HepG2 (cell line): ENCODE results near the gene MAOB. TPM values are rescaled to one million over a fixed set of nuclear protein-coding genes. Genes with fewer than 3 reads are reported as not detected.

ENCODE experiments used
- ATAC-seq: fragments of 200-7000 bp; cut with Tn5 transposase; 3 replicates; pipeline ENCODE4 v1.9.1; 2020; ENCODE audit warnings: mild to moderate bottlenecking, moderate library complexity
- BruUV-seq: library from RNA; stranded (reverse); fragments of 400-500 nt; replicated peaks from 2 replicates; lab custom pipeline; 2021; lab: Mats Ljungman, UMichigan
- CTCF ChIA-PET: fragments of 300-600 bp; formaldehyde crosslinking; extraction: SDS; loops from one replicate; lab custom pipeline; 2021; ENCODE audit warnings: low total read pairs, inconsistent platforms, low intra/inter-chr PET ratio; lab: Yijun Ruan, JAX
- POLR2A ChIA-PET: fragments of 350-600 bp; sonication (Branson Sonifier 250); formaldehyde crosslinking; loops from one replicate; lab custom pipeline; 2020; ENCODE audit warnings: antibody characterized with exemption, inconsistent platforms; lab: Yijun Ruan, JAX
- DNase-seq: peaks from one replicate; pipeline ENCODE4 v3.0.0-alpha.2; 2015; ENCODE audit warnings: low spot score
- FAIRE-seq: peaks from 3 replicates; lab custom pipeline; 2011; peaks lifted over from hg19 to GRCh38; lab: Jason Lieb, UNC
- H2AFZ ChIP-seq: one replicate; pipeline ENCODE4 v1.6.1; 2011; ENCODE audit warnings: low read length, inconsistent platforms
- H3K27ac ChIP-seq: fragments of 300-600 bp; 3 replicates; pipeline ENCODE4 v1.8.0; 2011; ENCODE audit warnings: mixed run types, mild to moderate bottlenecking, mixed read lengths, low read length, inconsistent platforms; ENCODE audit not compliant: insufficient read depth; ENCODE audit errors: extremely low read length
- H3K27me3 ChIP-seq, 2 experiments: fragments of 200-600 bp in 1 of 2; 2 replicates in 1 of 2; 3 replicates in 1 of 2; pipeline versions ENCODE4 v1.6.0 to v1.8.0; 2011; ENCODE audit warnings: low read length in 2 of 2, mild to moderate bottlenecking in 2 of 2, moderate library complexity in 2 of 2, inconsistent platforms in 1 of 2; ENCODE audit not compliant: insufficient read depth in 2 of 2, control insufficient read depth in 1 of 2
- H3K36me3 ChIP-seq, 2 experiments: fragments of 200-600 bp in 1 of 2; replicated peaks in 1 of 2; 2 replicates in 1 of 2; 3 replicates in 1 of 2; pipeline versions ENCODE4 v1.5.1 to v1.8.0; 2011; ENCODE audit warnings: low read length in 2 of 2, inconsistent platforms in 1 of 2; ENCODE audit not compliant: insufficient read depth in 2 of 2, control insufficient read depth in 1 of 2
- H3K4me1 ChIP-seq: 2 replicates; pipeline ENCODE4 v1.5.1; 2012; ENCODE audit warnings: low read length, inconsistent platforms; ENCODE audit not compliant: insufficient read depth
- H3K4me2 ChIP-seq: 2 replicates; pipeline ENCODE4 v1.6.0; 2011; ENCODE audit warnings: low read depth, low read length, inconsistent platforms
- H3K4me3 ChIP-seq, 3 experiments: fragments of 200-600 bp in 1 of 3; sonication (generic), shearing (Covaris generic) in 1 of 3; replicated peaks in 1 of 3; 2 replicates each; pipeline ENCODE4 v1.5.1; 2011 to 2016; ENCODE audit warnings: low read length in 3 of 3, inconsistent platforms in 2 of 3, low read depth in 2 of 3, mild to moderate bottlenecking in 2 of 3, control low read depth in 1 of 3, mixed read lengths in 1 of 3; ENCODE audit not compliant: insufficient read depth in 1 of 3
- H3K79me2 ChIP-seq: one replicate; pipeline ENCODE4 v1.6.1; 2011; ENCODE audit warnings: low read length, inconsistent platforms; ENCODE audit not compliant: insufficient read depth
- H3K9ac ChIP-seq: 2 replicates; pipeline ENCODE4 v1.6.0; 2011; ENCODE audit warnings: mild to moderate bottlenecking, low read depth, low read length, inconsistent platforms; ENCODE audit not compliant: insufficient read depth
- H3K9me3 ChIP-seq: 2 replicates; pipeline ENCODE4 v1.5.1; 2012; ENCODE audit warnings: mild to moderate bottlenecking, low read length
- H4K20me1 ChIP-seq: 2 replicates; pipeline ENCODE4 v1.6.0; 2011; ENCODE audit warnings: inconsistent platforms, mild to moderate bottlenecking, low read length, moderate library complexity; ENCODE audit not compliant: insufficient read depth
- ADNP ChIP-seq: sonication (generic); formaldehyde crosslinking; IDR thresholded peaks from 2 replicates; pipeline ENCODE4 v1.4.0; 2020; ENCODE audit warnings: missing genetic modification reagents
- ATF1 ChIP-seq: IDR thresholded peaks from 2 replicates; pipeline ENCODE4 v1.6.1; 2016; ENCODE audit warnings: mild to moderate bottlenecking, control low read depth
- CBX1 ChIP-seq: IDR thresholded peaks from one replicate; pipeline ENCODE4 v1.6.1; 2016; ENCODE audit warnings: antibody characterized with exemption, low read depth
- FOXK1 ChIP-seq: sonication (generic); formaldehyde crosslinking; IDR thresholded peaks from 2 replicates; pipeline ENCODE4 v1.4.0; 2020; ENCODE audit warnings: low read depth, missing genetic modification reagents, borderline replicate concordance
- GTF3A ChIP-seq: sonication (generic); formaldehyde crosslinking; conservative IDR thresholded peaks from 2 replicates; pipeline ENCODE4 v1.4.0; 2020; ENCODE audit warnings: mild to moderate bottlenecking, missing genetic modification reagents
- HHEX ChIP-seq: IDR thresholded peaks from 2 replicates; pipeline ENCODE4 v1.6.1; 2016; ENCODE audit warnings: control low read depth
- IRX3 ChIP-seq: sonication (generic); formaldehyde crosslinking; IDR thresholded peaks from 2 replicates; pipeline ENCODE4 v1.8.1; 2023; ENCODE audit warnings: mild to moderate bottlenecking, low read depth, missing genetic modification reagents, borderline replicate concordance
- KAT8 ChIP-seq: IDR thresholded peaks from 2 replicates; pipeline ENCODE4 v1.6.1; 2016; ENCODE audit warnings: missing genetic modification reagents, missing compliant biosample characterization
- SRSF1 ChIP-seq: fragments of 200-400 bp; formaldehyde crosslinking; optimal IDR thresholded peaks from 2 replicates; pipeline ENCODE3; 2017; ENCODE audit warnings: mild to moderate bottlenecking, low read depth, low read length, moderate library complexity
- THYN1 ChIP-seq: sonication (generic); formaldehyde crosslinking; IDR thresholded peaks from 2 replicates; pipeline ENCODE4 v1.8.1; 2023; ENCODE audit warnings: low read depth, mild to moderate bottlenecking, moderate library complexity, missing genetic modification reagents, borderline replicate concordance
- ZNF224 ChIP-seq: sonication (generic); formaldehyde crosslinking; IDR thresholded peaks from 2 replicates; pipeline ENCODE4 v1.5.0; 2020; ENCODE audit warnings: mild to moderate bottlenecking, missing genetic modification reagents
- ZNF234 ChIP-seq: sonication (generic); formaldehyde crosslinking; conservative IDR thresholded peaks from 2 replicates; pipeline ENCODE4 v1.5.1; 2020; ENCODE audit warnings: mild to moderate bottlenecking, missing genetic modification reagents
- ZNF790 ChIP-seq: sonication (generic); formaldehyde crosslinking; IDR thresholded peaks from 2 replicates; pipeline ENCODE4 v1.8.0; 2022; ENCODE audit warnings: missing genetic modification reagents, mild to moderate bottlenecking, borderline replicate concordance
- whole genome bisulfite sequencing: methylation state at CpG from one replicate; pipeline ENCODE4 v1.1.6; 2017; ENCODE audit warnings: low lambda C conversion rate; 5-methylcytosine and 5-hydroxymethylcytosine counted together
- in situ Hi-C: cut with HindIII; loops from 2 replicates; pipeline ENCODE4 v1.10.0; 2017; ENCODE audit warnings: low pct_unique_long_range_greater_than_20kb; ENCODE audit not compliant: extremely low pct_ligation_motif_present
- intact Hi-C: fragments of 100-400 bp; cut with micrococcal nuclease; formaldehyde crosslinking; loops from one replicate; pipeline ENCODE4 v1.10.0; 2022; ENCODE audit not compliant: unreplicated experiment
- polyA plus RNA-seq, 8 experiments: library from polyadenylated mRNA; depleted of rRNA in 3 of 8; stranded (reverse) in 7 of 8; unstranded in 1 of 8; fragments of >200 nt; fragmentation: Illumina TruSeq in 4 of 8; extraction: Trizol in 4 of 8; gene quantifications; 2 replicates each; pipeline versions ENCODE4 v1.2.1 to v1.2.3, GENCODE V29; 2011 to 2016; ENCODE audit warnings: low read depth in 4 of 8, missing spikeins in 1 of 8, mixed read lengths in 1 of 8; ENCODE audit not compliant: insufficient read depth in 1 of 8
- total RNA-seq, 5 experiments: library from RNA; depleted of rRNA; stranded (reverse); fragments of >200 nt; fragmentation: Illumina TruSeq; extraction: Trizol; gene quantifications; 2 replicates each; pipeline ENCODE4 v1.2.3, GENCODE V29; 2016; ENCODE audit warnings: low read depth in 1 of 5
- TF ChIP-seq, protein P1 (sequence below): IDR thresholded peaks from 2 replicates; pipeline ENCODE4 v1.6.1; 2018; ENCODE audit warnings: missing genetic modification reagents, mild to moderate bottlenecking, missing compliant biosample characterization
- TF ChIP-seq, protein P2 (sequence below): sonication (generic); formaldehyde crosslinking; IDR thresholded peaks from 2 replicates; pipeline ENCODE4 v1.4.0; 2020; ENCODE audit warnings: missing genetic modification reagents
- TF ChIP-seq, protein P3 (sequence below): sonication (generic); formaldehyde crosslinking; IDR thresholded peaks from 2 replicates; pipeline ENCODE4 v1.5.0; 2020; ENCODE audit warnings: mild to moderate bottlenecking, missing genetic modification reagents
- TF ChIP-seq, protein P4 (sequence below): sonication (generic); formaldehyde crosslinking; IDR thresholded peaks from 2 replicates; pipeline ENCODE4 v1.5.1; 2020; ENCODE audit warnings: mild to moderate bottlenecking, moderate library complexity, missing genetic modification reagents

The MAOB gene
- total and polyA plus RNA-seq, 2 of the 13 experiments (the other 11 are each of a cell fraction or from before 2014, with no cell fraction given), result 11.0 to 19.0 TPM

DNA sequence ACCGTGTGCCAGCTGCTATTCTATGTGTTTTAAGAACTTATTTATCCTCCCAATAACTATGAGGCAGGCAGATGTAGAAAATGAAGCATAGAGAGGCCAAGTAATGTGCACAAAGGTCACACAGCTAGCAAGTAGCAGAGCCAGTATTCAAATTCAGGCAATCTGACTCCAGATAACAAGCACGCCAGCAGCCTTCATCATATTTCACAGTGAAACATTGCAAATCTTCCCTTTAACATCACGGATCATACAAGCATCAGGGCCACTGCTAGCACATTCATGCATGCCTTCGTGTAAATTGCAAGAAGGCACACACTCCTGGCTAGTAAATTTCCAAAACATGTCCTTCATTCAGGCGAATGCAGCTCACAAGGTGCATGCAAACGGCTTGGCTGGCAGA is 33.1 kb downstream of the MAOB start:
- Histone ChIP-seq H3K27me3 (no peaks in the 10 kb centered on the region), H3K36me3 (no peaks in the 10 kb centered on the region), H3K9ac (no peak overlapping the region), H3K4me3 (no peak overlapping the region), H3K4me1 (peaks cover 17% of the 10 kb centered on the region), H3K4me2 (no peak overlapping the region), H4K20me1 (no peaks in the 10 kb centered on the region), H3K27ac (no peak overlapping the region), H3K79me2 (no peaks in the 10 kb centered on the region), H2AFZ (no peak overlapping the region), H3K9me3 (no peaks in the 10 kb centered on the region)
- POLR2A ChIA-PET, result no interaction called here
- FAIRE-seq (no peak), ATAC-seq (no peak), DNase-seq (no peak)
- no peak for TF ChIP-seq CBX1
- no peak for TF ChIP-seq FOXK1 (CRISPR knock-in tag)
- TF ChIP-seq KAT8 (CRISPR knock-in tag), result no peak
- TF ChIP-seq HHEX (CRISPR knock-in tag), result no peak
- no peak for TF ChIP-seq ZNF234
- TF ChIP-seq, protein P1, sequence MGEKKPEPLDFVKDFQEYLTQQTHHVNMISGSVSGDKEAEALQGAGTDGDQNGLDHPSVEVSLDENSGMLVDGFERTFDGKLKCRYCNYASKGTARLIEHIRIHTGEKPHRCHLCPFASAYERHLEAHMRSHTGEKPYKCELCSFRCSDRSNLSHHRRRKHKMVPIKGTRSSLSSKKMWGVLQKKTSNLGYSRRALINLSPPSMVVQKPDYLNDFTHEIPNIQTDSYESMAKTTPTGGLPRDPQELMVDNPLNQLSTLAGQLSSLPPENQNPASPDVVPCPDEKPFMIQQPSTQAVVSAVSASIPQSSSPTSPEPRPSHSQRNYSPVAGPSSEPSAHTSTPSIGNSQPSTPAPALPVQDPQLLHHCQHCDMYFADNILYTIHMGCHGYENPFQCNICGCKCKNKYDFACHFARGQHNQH, result no peak
- no peak for TF ChIP-seq ZNF790 (CRISPR knock-in tag)
- TF ChIP-seq, protein P2, sequence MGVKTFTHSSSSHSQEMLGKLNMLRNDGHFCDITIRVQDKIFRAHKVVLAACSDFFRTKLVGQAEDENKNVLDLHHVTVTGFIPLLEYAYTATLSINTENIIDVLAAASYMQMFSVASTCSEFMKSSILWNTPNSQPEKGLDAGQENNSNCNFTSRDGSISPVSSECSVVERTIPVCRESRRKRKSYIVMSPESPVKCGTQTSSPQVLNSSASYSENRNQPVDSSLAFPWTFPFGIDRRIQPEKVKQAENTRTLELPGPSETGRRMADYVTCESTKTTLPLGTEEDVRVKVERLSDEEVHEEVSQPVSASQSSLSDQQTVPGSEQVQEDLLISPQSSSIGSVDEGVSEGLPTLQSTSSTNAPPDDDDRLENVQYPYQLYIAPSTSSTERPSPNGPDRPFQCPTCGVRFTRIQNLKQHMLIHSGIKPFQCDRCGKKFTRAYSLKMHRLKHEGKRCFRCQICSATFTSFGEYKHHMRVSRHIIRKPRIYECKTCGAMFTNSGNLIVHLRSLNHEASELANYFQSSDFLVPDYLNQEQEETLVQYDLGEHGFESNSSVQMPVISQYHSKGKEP (CRISPR knock-in tag), result no peak
- TF ChIP-seq ADNP (CRISPR knock-in tag), result no peak
- TF ChIP-seq IRX3, result no peak
- TF ChIP-seq, protein P3, sequence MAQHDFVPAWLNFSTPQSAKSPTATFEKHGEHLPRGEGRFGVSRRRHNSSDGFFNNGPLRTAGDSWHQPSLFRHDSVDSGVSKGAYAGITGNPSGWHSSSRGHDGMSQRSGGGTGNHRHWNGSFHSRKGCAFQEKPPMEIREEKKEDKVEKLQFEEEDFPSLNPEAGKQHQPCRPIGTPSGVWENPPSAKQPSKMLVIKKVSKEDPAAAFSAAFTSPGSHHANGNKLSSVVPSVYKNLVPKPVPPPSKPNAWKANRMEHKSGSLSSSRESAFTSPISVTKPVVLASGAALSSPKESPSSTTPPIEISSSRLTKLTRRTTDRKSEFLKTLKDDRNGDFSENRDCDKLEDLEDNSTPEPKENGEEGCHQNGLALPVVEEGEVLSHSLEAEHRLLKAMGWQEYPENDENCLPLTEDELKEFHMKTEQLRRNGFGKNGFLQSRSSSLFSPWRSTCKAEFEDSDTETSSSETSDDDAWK (CRISPR knock-in tag), result no peak
- no peak for TF ChIP-seq SRSF1
- TF ChIP-seq THYN1, result no peak
- TF ChIP-seq ZNF224 (CRISPR knock-in tag), result no peak
- TF ChIP-seq, protein P4, sequence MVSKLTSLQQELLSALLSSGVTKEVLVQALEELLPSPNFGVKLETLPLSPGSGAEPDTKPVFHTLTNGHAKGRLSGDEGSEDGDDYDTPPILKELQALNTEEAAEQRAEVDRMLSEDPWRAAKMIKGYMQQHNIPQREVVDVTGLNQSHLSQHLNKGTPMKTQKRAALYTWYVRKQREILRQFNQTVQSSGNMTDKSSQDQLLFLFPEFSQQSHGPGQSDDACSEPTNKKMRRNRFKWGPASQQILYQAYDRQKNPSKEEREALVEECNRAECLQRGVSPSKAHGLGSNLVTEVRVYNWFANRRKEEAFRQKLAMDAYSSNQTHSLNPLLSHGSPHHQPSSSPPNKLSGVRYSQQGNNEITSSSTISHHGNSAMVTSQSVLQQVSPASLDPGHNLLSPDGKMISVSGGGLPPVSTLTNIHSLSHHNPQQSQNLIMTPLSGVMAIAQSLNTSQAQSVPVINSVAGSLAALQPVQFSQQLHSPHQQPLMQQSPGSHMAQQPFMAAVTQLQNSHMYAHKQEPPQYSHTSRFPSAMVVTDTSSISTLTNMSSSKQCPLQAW (CRISPR knock-in tag), result no peak
- TF ChIP-seq GTF3A, result no peak
- TF ChIP-seq ATF1, result no peak
- BruUV-seq, result no TSS peak
- intact Hi-C loops, result no loop called here
- CTCF ChIA-PET, result no interaction called here
- 90% methylated on average over 5 of the region's 6 CpGs for WGBS
- in situ Hi-C loops, result no loop called here
